Right lobe of liver (tissue), 4 donors: ENCODE results near the gene LDLRAD4.

Source experiments
- CTCF ChIP-seq, 4 donors: fragments of 200-600 bp in 3 of 4; fragments of 450-650 bp in 1 of 4; IDR thresholded peaks; one replicate each; pipeline versions ENCODE4 v1.5.1 to v1.8.0; 2016 to 2022; ENCODE audit warnings: antibody characterized with exemption in 4 of 4, mild to moderate bottlenecking in 2 of 4
- POLR2A ChIP-seq: fragments of 450-650 bp; IDR thresholded peaks from one replicate; pipeline ENCODE4 v1.6.1; 2017; ENCODE audit warnings: antibody characterized with exemption, mild to moderate bottlenecking
- donor health status: DM: no; HTN: no; CAD: no.
- donor health status: DM: no; HTN: no; CAD: no.
- donor health status: DM: no; HTN: yes; CAD: no.

DNA sequence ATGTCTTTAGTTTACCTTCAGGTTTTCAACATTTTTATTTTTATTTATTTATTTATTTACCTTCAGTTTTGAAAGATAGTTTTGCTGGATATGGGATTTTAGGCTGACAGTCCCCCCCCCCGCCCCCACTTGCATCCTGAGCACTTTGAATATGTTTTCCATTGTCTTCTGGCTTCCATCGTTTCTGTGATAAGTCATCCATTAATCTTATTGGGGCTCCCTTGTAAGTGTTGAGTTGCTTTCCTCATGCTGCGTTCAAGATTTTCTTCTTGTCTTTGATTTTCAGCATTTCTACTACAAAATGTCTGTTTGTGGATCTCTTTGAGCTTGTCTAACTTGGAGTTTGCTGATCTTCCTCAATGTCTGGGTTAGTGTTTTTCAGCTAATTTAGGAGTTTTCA is 19.4 kb upstream of the LDLRAD4 start:
- TF ChIP-seq CTCF (IDR thresholded peaks at IDR 0.05) (no peak), POLR2A (no peak)
